ENCODE results near the gene SMAD3. TPM values are rescaled to one million over a fixed set of nuclear protein-coding genes. Genes with fewer than 3 reads are reported as not detected.

The SMAD3 gene
- total RNA-seq, 1 donor from 2014 or later = 89.3 TPM

- Histone ChIP-seq H3K27ac (peak overlapping the region; percentile 30 to 48), H3K4me1 (peaks cover 15 to 35% of the 10 kb centered on the region in 2 donors), H3K4me3 (no peak overlapping the region), H3K9me3 (no peaks in the 10 kb centered on the region), H3K27me3 (no peaks in the 10 kb centered on the region), H3K36me3 (peaks cover 10 to 23% of the 10 kb centered on the region in 2 donors)
- intact Hi-C loops (cut with DNase I) = no loop called here
- no peak for DNase-seq (ENCODE audit: low spot score in 2 of 2)
- TF ChIP-seq CTCF (IDR thresholded peaks at IDR 0.05) = no peak
Observed at GRCh38 chr15:67174864-67175573, 109.6 kb downstream of the SMAD3 start.

DNA sequence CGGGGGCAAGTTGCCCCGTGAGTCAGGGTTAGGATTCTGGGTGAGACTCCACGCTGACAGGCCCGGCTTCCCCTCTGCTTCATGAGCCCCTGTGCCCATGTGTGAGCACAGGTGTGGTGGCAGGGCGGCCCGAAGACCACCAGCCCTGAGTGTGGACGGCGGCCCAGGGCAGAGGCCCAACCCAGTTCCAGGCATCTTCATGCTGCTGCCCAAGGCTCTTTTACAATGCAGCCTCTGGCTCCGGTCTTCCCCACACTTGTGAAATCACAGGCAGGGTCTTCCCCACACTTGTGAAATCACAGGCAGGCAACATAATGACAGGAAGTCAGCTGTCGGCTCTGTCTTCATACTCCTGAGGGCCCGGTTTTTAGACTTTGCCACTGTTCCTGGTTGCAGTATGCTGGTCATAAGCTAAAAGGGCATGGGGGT, 110.3 kb downstream of the SMAD3 start:
- peak in 1 of 2 donors; percentile 82 for DNase-seq (ENCODE audit: low spot score in 2 of 2)
- Histone ChIP-seq H3K9me3 (no peaks in the 10 kb centered on the region), H3K36me3 (peaks cover 6 to 21% of the 10 kb centered on the region in 2 donors), H3K4me1 (peaks cover 15 to 35% of the 10 kb centered on the region in 2 donors), H3K27ac (peak overlapping the region; percentile 30 to 48), H3K27me3 (no peaks in the 10 kb centered on the region), H3K4me3 (no peak overlapping the region)
- intact Hi-C loops (cut with DNase I) = no loop called here
- no peak for TF ChIP-seq CTCF (IDR thresholded peaks at IDR 0.05)

DNA sequence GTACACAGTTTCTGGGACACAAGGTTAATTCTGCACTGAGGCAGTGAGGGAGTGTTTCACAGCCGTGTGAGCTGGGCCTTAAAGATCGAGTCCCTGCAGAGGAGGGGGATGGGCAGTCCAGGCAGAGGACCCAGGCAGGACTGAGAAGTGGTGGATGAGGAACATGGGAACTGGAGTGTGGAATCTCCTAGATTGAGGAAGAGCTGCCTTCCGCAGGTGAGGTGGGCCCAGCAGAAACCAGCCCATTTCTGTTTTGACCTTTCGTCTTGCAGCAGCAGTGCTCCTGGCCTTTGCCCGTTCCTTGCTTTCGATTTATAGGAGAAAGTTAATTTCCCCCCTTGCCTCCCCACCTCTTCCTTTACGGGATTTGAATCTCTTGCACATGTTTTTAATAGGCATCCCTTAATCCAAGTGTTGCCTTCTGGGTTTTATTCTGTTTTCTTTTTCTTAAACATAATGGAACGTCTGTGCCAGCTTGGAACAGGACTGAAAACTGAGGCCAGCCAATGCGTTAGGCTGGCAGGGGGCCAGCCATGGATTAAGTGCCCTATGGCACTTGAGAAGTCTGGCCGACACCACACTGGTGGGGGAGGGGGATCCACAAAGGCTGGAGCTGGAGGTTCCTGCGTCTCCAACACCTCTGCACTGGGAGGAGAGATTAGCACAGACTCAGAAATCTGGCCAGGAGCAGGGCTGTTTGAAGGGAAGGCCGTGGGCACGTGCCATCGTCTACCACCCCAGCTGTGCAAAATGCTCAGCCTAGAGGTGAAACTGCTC, 111.0 kb downstream of the SMAD3 start:
- peak overlapping the region; percentile 30 to 51 for H3K27ac ChIP-seq
- intact Hi-C loops (cut with DNase I) = no loop called here

GRCh38 chr15:67177752-67178151, 112.3 kb downstream of the SMAD3 start:
- H3K4me3 ChIP-seq = no peak overlapping the region
- peaks cover 8 to 13% of the 10 kb centered on the region in 2 donors for H3K36me3 ChIP-seq
- no peaks in the 10 kb centered on the region for H3K27me3 ChIP-seq
- H3K4me1 ChIP-seq = peaks cover 15 to 35% of the 10 kb centered on the region in 2 donors
- no peaks in the 10 kb centered on the region for H3K9me3 ChIP-seq
- no peak for DNase-seq (ENCODE audit: low spot score in 2 of 2)
- intact Hi-C loops (cut with DNase I) = no loop called here
- peak overlapping the region; percentile 48 to 51 for H3K27ac ChIP-seq
- no peak for TF ChIP-seq CTCF (IDR thresholded peaks at IDR 0.05)

More for the DNA sequence above, 111.0 kb downstream of the SMAD3 start:
- Histone ChIP-seq H3K4me1 (peaks cover 15 to 35% of the 10 kb centered on the region in 2 donors), H3K36me3 (peaks cover 7 to 17% of the 10 kb centered on the region in 2 donors), H3K9me3 (no peaks in the 10 kb centered on the region), H3K27me3 (no peaks in the 10 kb centered on the region), H3K4me3 (no peak overlapping the region)
- no peak for DNase-seq (ENCODE audit: low spot score in 2 of 2)
- TF ChIP-seq CTCF (IDR thresholded peaks at IDR 0.05) = no peak

GRCh38 chr15:67178569-67179210, 113.3 kb downstream of the SMAD3 start:
- Histone ChIP-seq H3K27me3 (no peaks in the 10 kb centered on the region), H3K36me3 (peaks cover 5 to 13% of the 10 kb centered on the region in 2 donors), H3K27ac (peak overlapping the region; percentile 48 to 51), H3K4me1 (peaks cover 15 to 35% of the 10 kb centered on the region in 2 donors), H3K9me3 (no peaks in the 10 kb centered on the region), H3K4me3 (no peak overlapping the region)
- intact Hi-C loops (cut with DNase I) = no loop called here
- TF ChIP-seq CTCF (IDR thresholded peaks at IDR 0.05) = no peak
- no peak for DNase-seq (ENCODE audit: low spot score in 2 of 2)
